Activated naive CD4-positive, alpha-beta T cell treated with anti-CD3 and anti-CD28 coated beads, Interleukin-2, amount 10 ng/mL, durations not matched to agents 7 days and 5 days (primary cell): Measurements from ENCODE around the gene GALNT14.

Experiments used
- CTCF ChIA-PET: fragments of 350-600 bp; sonication (Branson Sonifier 250); formaldehyde crosslinking; loops from one replicate; lab custom pipeline; 2021; ENCODE audit warnings: antibody characterized with exemption; lab: Charles Lee
- DNase-seq: peaks from one replicate; pipeline ENCODE4 v3.0.0-alpha.2; 2020
- H3K27ac Mint-ChIP-seq: one replicate; pipeline ENCODE4 v1.8.0; 2021; ENCODE audit warnings: mild to moderate bottlenecking, moderate library complexity, mixed read lengths
- H3K27me3 Mint-ChIP-seq: one replicate; pipeline ENCODE4 v1.8.0; 2021; ENCODE audit warnings: mild to moderate bottlenecking, mixed read lengths
- H3K36me3 Mint-ChIP-seq: one replicate; pipeline ENCODE4 v1.8.0; 2021; ENCODE audit warnings: mixed read lengths
- H3K4me1 Mint-ChIP-seq: one replicate; pipeline ENCODE4 v1.8.0; 2021; ENCODE audit warnings: mixed read lengths
- H3K4me3 Mint-ChIP-seq: one replicate; pipeline ENCODE4 v1.8.0; 2021; ENCODE audit warnings: mild to moderate bottlenecking, moderate library complexity, mixed read lengths
- H3K9me3 Mint-ChIP-seq: one replicate; pipeline ENCODE4 v1.8.0; 2021; ENCODE audit warnings: mixed read lengths

The GALNT14 gene

DNA sequence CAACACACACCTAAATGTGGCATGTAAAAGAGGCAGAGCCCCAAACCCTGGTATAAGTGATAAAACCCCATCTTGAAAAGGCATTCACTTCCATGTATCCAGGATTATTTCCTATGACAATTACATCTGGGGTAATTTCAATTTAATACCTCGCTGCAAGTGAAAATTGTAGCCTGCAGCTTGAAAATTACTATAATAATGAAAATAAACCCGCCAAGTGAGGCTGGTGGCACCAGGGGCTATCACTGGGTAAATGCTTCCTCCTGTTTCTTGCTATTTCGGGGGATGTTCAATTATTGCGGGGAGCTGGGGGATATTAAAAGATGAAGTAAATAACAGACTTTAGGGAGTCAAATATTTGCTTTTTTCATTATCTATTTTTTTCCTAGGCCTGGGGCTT, 171.5 kb downstream of the GALNT14 start:
- no peak for DNase-seq
- H3K27me3 Mint-ChIP-seq = peaks cover 5% of the 10 kb centered on the region
- CTCF ChIA-PET = no interaction called here
- H3K36me3 Mint-ChIP-seq = no peaks in the 10 kb centered on the region
- no peak overlapping the region for H3K27ac Mint-ChIP-seq
- H3K4me3 Mint-ChIP-seq = no peak overlapping the region
- H3K9me3 Mint-ChIP-seq = no peaks in the 10 kb centered on the region
- H3K4me1 Mint-ChIP-seq = no peaks in the 10 kb centered on the region

DNA sequence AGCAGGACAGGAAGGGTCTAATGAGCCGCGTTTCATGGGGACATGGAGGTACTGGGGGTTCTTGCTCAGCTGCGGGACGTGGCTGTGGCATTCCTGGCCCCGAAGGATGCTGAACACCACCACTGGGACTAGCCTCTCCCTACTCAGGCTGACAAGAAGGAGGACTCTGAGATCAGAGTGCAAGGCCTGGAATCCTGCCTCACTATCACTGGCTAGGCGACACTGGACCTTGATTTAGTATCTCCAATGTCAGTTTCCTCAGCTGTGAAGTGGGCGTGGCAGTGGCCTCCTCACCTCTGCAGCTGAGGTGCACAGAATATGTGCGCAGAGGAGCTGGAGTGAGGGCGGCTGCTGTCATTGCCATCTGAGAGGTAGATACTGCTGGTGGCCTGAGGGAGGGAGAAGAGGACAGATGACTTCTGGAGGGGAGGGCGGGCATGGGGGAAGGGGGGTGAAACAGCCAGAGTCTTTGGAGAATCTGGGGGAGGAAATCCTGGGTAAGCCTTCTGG, 173.2 kb downstream of the GALNT14 start:
- Mint-ChIP-seq H3K36me3 (no peaks in the 10 kb centered on the region), H3K4me1 (no peaks in the 10 kb centered on the region), H3K27ac (no peak overlapping the region), H3K27me3 (peaks cover 5% of the 10 kb centered on the region), H3K9me3 (no peaks in the 10 kb centered on the region), H3K4me3 (no peak overlapping the region)
- CTCF ChIA-PET = no interaction called here
- no peak for DNase-seq

DNA sequence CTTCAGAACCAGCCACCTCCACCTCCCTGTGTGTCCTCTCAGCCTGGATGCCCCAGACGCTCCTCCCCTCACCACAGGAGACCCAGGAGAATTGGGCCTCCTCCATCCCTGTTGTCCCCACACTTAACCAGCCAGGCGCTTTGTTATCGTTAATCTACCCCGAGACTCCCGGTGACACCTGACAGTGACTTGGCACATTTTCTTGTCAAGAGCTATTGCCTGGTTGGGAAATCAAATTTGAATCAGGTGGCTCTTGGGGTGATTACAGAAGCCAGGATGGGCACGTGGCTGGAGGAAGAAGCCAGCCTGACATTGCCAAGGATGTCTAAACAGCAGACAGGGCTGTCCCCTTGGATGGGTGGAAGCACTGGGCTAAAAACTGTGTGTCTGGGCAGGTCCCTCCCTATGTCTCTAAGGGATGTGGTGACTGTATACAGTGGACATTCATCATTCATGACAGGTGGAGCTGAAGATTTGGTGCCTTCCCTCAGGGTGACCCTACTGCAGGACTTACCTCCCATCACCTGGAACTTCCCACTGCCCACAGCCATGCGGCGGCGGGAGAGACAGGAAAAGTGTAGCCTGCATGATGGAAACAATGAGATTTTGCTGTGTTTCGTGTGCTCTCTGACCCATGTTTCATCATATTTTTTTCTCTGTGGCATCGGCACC, 173.8 kb downstream of the GALNT14 start:
- CTCF ChIA-PET = no interaction called here

DNA sequence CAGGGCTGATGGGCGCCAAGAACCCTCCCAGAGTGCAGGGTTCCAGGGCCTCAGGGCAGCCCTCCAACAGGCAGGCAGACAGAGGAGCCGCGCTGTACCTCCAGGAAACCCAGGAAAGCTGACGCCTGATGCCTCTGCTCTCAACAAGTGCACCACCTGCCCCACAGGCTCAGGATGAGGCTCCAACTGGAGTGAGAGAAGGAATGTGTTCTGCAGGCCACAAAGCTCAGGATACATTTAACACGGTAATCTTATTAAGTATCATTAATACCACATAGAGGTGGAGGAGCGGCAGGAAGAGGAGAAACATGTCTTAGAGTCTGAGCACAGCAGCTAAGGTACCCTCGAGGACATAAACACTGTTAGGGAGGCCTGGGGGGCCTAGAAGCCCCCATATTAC, 175.1 kb downstream of the GALNT14 start:
- CTCF ChIA-PET = no interaction called here
- H3K27me3 Mint-ChIP-seq = peaks cover 5% of the 10 kb centered on the region

More for the DNA sequence above, 173.8 kb downstream of the GALNT14 start:
- H3K27me3 Mint-ChIP-seq = peaks cover 5% of the 10 kb centered on the region
- no peaks in the 10 kb centered on the region for H3K9me3 Mint-ChIP-seq
- no peaks in the 10 kb centered on the region for H3K36me3 Mint-ChIP-seq
- H3K27ac Mint-ChIP-seq = no peak overlapping the region
- H3K4me3 Mint-ChIP-seq = no peak overlapping the region
- DNase-seq = no peak
- no peaks in the 10 kb centered on the region for H3K4me1 Mint-ChIP-seq

DNA sequence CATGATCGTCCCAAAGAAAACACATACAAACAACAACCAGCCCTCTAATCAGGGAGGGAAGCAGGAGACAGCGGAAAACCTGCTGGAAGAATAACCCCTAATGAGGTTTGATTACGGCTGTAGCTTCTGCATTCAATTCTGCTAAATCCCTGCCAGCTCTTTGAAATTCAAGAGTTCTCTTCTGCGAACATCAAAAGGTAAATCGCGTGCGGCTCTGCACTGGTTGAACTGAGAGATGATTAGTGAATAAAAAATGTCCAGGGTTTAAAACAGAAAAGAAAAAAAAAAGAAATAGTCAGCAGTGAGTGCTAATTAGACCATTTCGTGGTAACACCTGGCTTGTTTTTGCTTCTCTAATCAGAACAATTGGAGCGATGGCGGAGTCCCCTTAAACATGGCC, 178.0 kb downstream of the GALNT14 start:
- DNase-seq = no peak
- no peak overlapping the region for H3K27ac Mint-ChIP-seq
- no peaks in the 10 kb centered on the region for H3K4me1 Mint-ChIP-seq
- no peaks in the 10 kb centered on the region for H3K9me3 Mint-ChIP-seq
- H3K27me3 Mint-ChIP-seq = no peaks in the 10 kb centered on the region
- CTCF ChIA-PET = interaction anchor here (0.8 kb wide), 1 partner anchor 15 kb away, joined by 3 read pairs; no protein-coding TSS in a partner anchor
- no peaks in the 10 kb centered on the region for H3K36me3 Mint-ChIP-seq
- H3K4me3 Mint-ChIP-seq = no peak overlapping the region

More for the DNA sequence above, 175.1 kb downstream of the GALNT14 start:
- Mint-ChIP-seq H3K4me1 (no peaks in the 10 kb centered on the region), H3K9me3 (no peaks in the 10 kb centered on the region), H3K4me3 (no peak overlapping the region), H3K27ac (no peak overlapping the region), H3K36me3 (no peaks in the 10 kb centered on the region)
- no peak for DNase-seq

DNA sequence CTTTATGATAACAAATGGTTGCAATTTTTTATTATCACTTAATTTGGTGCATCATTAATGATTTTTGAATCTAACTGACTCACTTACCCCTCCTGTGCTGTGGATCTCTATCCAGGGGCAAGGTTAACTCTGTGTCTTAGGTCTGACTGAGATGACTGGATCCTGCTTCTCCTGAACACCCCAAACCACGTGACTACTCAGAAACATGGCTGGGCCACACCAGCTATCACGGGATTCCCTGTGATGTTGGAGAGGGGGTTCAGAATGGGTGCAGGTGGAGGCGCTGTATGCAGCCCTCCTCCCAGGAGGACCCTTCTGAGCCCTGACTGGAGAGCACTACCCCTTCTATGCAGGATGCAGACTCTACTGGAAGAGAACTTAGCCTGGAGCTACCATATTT, 178.6 kb downstream of the GALNT14 start:
- H3K36me3 Mint-ChIP-seq = no peaks in the 10 kb centered on the region
- H3K4me1 Mint-ChIP-seq = no peaks in the 10 kb centered on the region
- CTCF ChIA-PET = interaction anchor here (0.8 kb wide), 1 partner anchor 16 kb away, joined by 3 read pairs; no protein-coding TSS in a partner anchor
- DNase-seq = no peak
- no peaks in the 10 kb centered on the region for H3K9me3 Mint-ChIP-seq
- no peak overlapping the region for H3K4me3 Mint-ChIP-seq
- H3K27me3 Mint-ChIP-seq = no peaks in the 10 kb centered on the region
- no peak overlapping the region for H3K27ac Mint-ChIP-seq

DNA sequence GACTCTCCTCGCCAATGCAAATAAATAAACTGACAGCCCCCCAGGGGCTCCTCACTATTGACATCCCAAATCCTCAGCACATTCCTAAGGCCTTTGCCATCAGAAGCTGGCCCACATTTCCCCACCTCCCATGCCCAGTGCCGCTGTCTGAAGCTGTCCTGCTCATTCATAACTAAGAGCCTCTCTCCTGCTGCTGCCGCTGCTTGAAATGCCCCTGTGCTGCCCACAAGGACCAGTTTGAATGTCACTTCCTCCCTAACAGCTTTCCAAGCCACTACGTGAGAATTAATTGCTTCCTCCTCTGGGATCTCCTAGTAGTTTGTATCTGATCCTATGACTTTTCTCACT, 179.3 kb downstream of the GALNT14 start:
- Mint-ChIP-seq H3K4me3 (no peak overlapping the region), H3K9me3 (no peaks in the 10 kb centered on the region), H3K27ac (no peak overlapping the region), H3K27me3 (no peaks in the 10 kb centered on the region), H3K36me3 (no peaks in the 10 kb centered on the region), H3K4me1 (no peaks in the 10 kb centered on the region)
- CTCF ChIA-PET = no interaction called here
- no peak for DNase-seq

DNA sequence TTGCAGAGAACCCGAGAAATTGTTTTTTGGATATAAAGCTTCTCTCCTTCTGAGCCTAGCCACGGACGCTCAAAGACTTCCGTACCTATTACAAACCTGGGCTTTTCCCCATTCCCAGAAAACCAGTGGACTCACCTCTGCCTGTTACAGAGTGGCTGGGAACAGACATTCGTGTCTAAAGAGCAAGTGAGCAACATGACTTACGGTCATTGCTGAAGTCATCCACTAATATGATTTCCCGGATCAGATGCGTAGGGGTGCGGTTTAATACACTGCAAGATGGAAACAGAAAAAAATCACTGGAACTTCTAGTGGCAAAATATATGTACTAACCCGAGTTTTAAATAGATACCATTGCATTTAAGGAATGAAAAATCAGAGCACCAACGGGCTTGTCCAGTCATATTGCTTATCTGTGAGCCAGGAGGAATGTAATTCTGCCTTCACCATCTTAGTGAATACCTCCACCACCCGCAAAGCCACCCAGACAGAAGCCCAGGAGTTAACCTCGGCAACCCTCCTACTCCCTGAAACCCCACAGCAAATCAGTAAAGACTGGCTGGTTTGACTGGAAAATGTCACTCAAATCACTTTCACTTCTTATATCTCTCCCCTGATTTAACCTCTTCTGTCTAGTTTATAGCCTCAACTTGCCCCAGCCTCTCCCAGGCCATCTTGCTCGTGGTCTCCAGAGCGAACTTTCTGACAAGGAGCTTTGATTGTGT, 179.9 kb downstream of the GALNT14 start:
- Mint-ChIP-seq H3K4me1 (no peaks in the 10 kb centered on the region), H3K27me3 (no peaks in the 10 kb centered on the region), H3K27ac (no peak overlapping the region), H3K4me3 (no peak overlapping the region), H3K36me3 (no peaks in the 10 kb centered on the region), H3K9me3 (no peaks in the 10 kb centered on the region)
- DNase-seq = no peak
- CTCF ChIA-PET = no interaction called here

DNA sequence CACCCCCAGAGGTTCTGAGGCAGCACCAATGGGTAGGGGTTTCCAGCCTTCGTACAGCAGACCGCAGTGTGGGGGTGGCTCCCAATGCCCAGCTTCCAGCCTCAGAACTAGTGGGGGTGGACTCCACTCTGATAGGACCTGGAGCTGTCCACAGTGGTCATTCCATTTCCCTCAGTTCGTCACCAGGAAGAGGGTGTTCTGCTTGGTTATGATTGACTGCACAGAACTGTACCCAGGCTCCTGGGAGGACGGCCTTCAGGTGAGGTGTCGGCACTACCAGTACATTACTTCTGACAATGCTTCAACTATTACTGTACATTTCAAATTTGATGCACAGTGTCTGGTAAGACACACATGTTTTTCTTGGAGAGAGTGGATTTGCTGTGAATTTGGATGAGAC, 180.6 kb downstream of the GALNT14 start:
- no peak overlapping the region for H3K4me3 Mint-ChIP-seq
- no peaks in the 10 kb centered on the region for H3K4me1 Mint-ChIP-seq
- CTCF ChIA-PET = no interaction called here
- DNase-seq = no peak
- H3K27ac Mint-ChIP-seq = no peak overlapping the region
- no peaks in the 10 kb centered on the region for H3K36me3 Mint-ChIP-seq
- H3K9me3 Mint-ChIP-seq = no peaks in the 10 kb centered on the region
- H3K27me3 Mint-ChIP-seq = no peaks in the 10 kb centered on the region

DNA sequence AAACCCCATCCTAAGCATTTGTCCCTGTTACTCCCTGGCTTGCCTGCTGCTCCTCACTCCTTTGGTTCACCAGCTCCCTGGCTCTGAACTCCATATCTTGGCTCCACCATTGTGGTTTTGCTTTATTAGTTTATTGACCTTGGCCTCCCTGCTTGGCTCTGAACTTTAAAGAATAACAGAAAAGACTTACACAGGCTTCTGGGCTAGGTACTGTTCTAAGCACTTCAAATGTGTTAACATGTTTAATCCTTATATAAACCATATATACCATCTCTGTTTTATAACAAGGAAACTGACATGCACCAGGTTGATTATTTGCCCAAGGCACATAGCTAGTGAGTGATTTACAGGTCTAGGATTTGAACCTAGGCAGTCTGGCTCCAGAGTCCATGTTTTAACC, 181.2 kb downstream of the GALNT14 start:
- no peak overlapping the region for H3K27ac Mint-ChIP-seq

DNA sequence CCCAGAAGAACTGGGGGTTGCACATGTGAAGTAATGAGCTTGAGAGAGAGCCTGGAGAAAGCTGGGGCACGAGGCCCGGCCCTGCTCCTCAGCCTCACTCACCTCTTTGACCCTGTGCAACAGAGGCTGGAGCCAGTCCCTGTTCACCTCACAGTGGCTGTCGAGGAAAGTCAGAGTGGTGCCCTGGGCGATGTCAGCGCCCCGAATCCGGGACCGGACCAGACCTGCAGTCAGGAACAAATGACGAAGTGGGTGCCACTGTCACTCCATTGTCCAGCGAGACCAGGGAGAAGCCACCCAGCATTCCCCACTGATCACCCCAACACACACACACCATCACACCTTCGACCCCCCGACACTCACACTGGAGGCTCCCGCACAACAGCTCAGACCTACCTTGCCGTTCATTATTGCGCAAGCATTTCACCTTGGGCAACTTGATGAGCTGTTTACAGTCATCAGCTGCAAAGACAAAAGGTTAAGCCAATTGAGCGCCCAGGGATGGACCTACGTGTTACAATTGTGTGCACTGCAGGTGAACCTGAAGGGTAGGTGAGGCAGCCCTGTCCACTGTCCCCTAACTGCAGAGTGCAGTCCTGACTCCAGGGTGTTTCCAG, 182.6 kb downstream of the GALNT14 start:
- H3K4me3 Mint-ChIP-seq = no peak overlapping the region
- CTCF ChIA-PET = no interaction called here
- H3K27me3 Mint-ChIP-seq = no peaks in the 10 kb centered on the region
- H3K4me1 Mint-ChIP-seq = no peaks in the 10 kb centered on the region
- no peaks in the 10 kb centered on the region for H3K9me3 Mint-ChIP-seq
- no peaks in the 10 kb centered on the region for H3K36me3 Mint-ChIP-seq
- no peak overlapping the region for H3K27ac Mint-ChIP-seq
- no peak for DNase-seq

More for the DNA sequence above, 181.2 kb downstream of the GALNT14 start:
- no peaks in the 10 kb centered on the region for H3K9me3 Mint-ChIP-seq
- no peaks in the 10 kb centered on the region for H3K27me3 Mint-ChIP-seq
- H3K4me1 Mint-ChIP-seq = no peaks in the 10 kb centered on the region
- no peak overlapping the region for H3K4me3 Mint-ChIP-seq
- H3K36me3 Mint-ChIP-seq = no peaks in the 10 kb centered on the region
- DNase-seq = no peak
- CTCF ChIA-PET = no interaction called here

DNA sequence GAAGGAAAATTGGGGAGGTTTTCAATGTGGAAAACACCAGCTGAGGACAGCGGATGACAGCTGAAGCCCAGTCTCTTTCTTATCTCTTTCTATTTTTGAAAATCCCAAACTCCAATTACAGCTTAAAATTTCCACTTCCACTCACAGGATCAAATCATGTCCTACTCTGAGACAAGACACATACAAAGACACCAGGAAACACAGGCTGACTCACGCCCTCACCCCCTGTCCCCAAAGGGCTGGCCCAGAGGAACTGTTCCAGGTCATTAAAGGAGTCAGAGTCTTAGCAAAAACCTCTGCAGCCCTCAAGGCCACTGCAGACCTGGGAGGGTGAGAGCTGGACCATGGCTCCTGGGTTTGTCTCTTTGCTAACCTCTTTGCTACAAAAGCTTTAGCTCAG, 187.9 kb downstream of the GALNT14 start:
- no peaks in the 10 kb centered on the region for H3K9me3 Mint-ChIP-seq
- H3K27ac Mint-ChIP-seq = no peak overlapping the region

DNA sequence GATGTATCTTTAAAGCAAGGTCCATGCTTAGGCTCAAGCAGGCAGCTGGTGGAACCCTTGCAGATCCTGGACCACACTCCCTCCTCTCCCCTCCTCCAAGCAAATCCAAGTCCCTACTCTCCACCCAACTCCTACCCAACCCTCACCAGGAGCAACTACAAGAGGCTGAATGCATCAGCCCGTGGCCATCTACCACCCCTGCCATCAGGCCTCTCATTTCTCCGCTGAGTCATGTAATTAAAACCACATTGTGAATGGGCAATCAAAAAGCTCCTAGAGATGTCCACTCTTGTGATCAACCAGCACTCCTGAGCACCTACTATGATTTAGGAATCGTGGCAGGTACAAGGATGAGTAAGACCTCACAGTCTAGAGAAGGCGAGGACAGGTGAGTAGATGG, 188.8 kb downstream of the GALNT14 start:
- no peaks in the 10 kb centered on the region for H3K4me1 Mint-ChIP-seq
- CTCF ChIA-PET = no interaction called here
- no peaks in the 10 kb centered on the region for H3K9me3 Mint-ChIP-seq
- DNase-seq = no peak
- no peak overlapping the region for H3K4me3 Mint-ChIP-seq
- no peaks in the 10 kb centered on the region for H3K36me3 Mint-ChIP-seq
- no peaks in the 10 kb centered on the region for H3K27me3 Mint-ChIP-seq
- no peak overlapping the region for H3K27ac Mint-ChIP-seq

More for the DNA sequence above, 187.9 kb downstream of the GALNT14 start:
- no peaks in the 10 kb centered on the region for H3K27me3 Mint-ChIP-seq
- no peaks in the 10 kb centered on the region for H3K36me3 Mint-ChIP-seq
- H3K4me3 Mint-ChIP-seq = no peak overlapping the region
- H3K4me1 Mint-ChIP-seq = no peaks in the 10 kb centered on the region
- DNase-seq = no peak
- CTCF ChIA-PET = no interaction called here

DNA sequence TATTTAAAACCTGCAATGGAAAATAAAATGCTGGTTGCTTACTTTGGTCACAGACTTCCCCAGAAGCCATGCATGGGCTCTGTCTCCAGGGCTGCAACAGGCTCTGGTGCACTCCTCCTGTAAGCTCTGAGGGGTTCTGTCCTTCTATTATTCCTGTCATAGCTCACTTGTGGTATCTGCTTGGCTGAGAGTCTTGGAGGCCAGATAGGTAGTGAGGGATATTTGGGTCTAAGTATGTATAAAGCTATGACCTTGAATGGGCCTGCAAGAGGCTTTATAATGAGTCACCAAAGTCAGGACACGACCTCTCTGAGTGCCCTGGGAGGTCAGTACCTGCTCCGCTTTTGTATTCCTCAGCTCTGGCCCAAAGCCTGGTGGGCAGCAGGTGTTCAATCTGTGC, 189.4 kb downstream of the GALNT14 start:
- Mint-ChIP-seq H3K27me3 (no peaks in the 10 kb centered on the region), H3K36me3 (no peaks in the 10 kb centered on the region), H3K9me3 (no peaks in the 10 kb centered on the region), H3K4me3 (no peak overlapping the region), H3K4me1 (no peaks in the 10 kb centered on the region), H3K27ac (no peak overlapping the region)
- CTCF ChIA-PET = no interaction called here
- no peak for DNase-seq

DNA sequence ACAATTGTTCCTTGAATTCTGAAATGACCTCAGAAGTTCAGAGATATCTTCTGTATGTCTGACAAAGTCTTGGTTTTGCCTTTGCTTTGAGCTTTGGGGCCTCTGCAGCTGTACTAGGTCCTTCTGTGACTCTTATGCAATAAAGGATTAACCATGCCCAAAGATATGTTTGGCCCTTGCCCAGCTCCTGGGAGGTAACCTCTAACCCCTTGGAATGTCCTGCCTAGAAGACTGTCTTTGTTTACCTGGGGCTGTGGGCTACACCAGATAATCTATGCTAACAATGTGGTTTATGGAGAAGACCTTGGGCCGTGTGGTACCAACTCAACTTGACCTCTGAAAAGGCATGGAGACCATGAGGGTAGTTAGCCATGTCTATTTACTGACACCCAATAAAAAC, 190.1 kb downstream of the GALNT14 start:
- H3K4me3 Mint-ChIP-seq = no peak overlapping the region
- H3K27me3 Mint-ChIP-seq = no peaks in the 10 kb centered on the region
- H3K27ac Mint-ChIP-seq = no peak overlapping the region
- no peaks in the 10 kb centered on the region for H3K9me3 Mint-ChIP-seq
- no peaks in the 10 kb centered on the region for H3K36me3 Mint-ChIP-seq
- CTCF ChIA-PET = no interaction called here
- DNase-seq = no peak
- H3K4me1 Mint-ChIP-seq = no peaks in the 10 kb centered on the region
